ENCODE measurements around the gene STON2.

STON2 gene

GRCh38 chr14:81341370-81341769 is 58.8 kb downstream of the STON2 start:
- H3K27me3 ChIP-seq (replicated peaks; ENCODE audit: control insufficient read depth, insufficient read depth, low read length) = no peaks in the 10 kb centered on the region; the same call in 1 of the 2 replicates
- no peaks in the 10 kb centered on the region for H3K36me3 ChIP-seq (ENCODE audit: control insufficient read depth, insufficient read depth, low read length)
- no peak for DNase-seq (ENCODE audit: extremely low read depth, insufficient read length)
- TF ChIP-seq, protein P1, sequence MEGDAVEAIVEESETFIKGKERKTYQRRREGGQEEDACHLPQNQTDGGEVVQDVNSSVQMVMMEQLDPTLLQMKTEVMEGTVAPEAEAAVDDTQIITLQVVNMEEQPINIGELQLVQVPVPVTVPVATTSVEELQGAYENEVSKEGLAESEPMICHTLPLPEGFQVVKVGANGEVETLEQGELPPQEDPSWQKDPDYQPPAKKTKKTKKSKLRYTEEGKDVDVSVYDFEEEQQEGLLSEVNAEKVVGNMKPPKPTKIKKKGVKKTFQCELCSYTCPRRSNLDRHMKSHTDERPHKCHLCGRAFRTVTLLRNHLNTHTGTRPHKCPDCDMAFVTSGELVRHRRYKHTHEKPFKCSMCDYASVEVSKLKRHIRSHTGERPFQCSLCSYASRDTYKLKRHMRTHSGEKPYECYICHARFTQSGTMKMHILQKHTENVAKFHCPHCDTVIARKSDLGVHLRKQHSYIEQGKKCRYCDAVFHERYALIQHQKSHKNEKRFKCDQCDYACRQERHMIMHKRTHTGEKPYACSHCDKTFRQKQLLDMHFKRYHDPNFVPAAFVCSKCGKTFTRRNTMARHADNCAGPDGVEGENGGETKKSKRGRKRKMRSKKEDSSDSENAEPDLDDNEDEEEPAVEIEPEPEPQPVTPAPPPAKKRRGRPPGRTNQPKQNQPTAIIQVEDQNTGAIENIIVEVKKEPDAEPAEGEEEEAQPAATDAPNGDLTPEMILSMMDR (IDR thresholded peaks at IDR 0.05; ENCODE audit: insufficient read depth, low read length, poor library complexity, severe bottlenecking) = no peak
- H3K4me3 ChIP-seq (replicated peaks; ENCODE audit: low read depth, low read length) = no peak overlapping the region

GRCh38 chr14:81340201-81340600 is 59.9 kb downstream of the STON2 start:
- Histone ChIP-seq H3K27me3 (replicated peaks; ENCODE audit: control insufficient read depth, insufficient read depth, low read length) (no peaks in the 10 kb centered on the region; the same call in 1 of the 2 replicates), H3K36me3 (ENCODE audit: control insufficient read depth, insufficient read depth, low read length) (no peaks in the 10 kb centered on the region), H3K4me3 (replicated peaks; ENCODE audit: low read depth, low read length) (no peak overlapping the region)
- no peak for DNase-seq (ENCODE audit: extremely low read depth, insufficient read length)
- TF ChIP-seq, protein P1 (IDR thresholded peaks at IDR 0.05; ENCODE audit: insufficient read depth, low read length, poor library complexity, severe bottlenecking) = no peak

DNA sequence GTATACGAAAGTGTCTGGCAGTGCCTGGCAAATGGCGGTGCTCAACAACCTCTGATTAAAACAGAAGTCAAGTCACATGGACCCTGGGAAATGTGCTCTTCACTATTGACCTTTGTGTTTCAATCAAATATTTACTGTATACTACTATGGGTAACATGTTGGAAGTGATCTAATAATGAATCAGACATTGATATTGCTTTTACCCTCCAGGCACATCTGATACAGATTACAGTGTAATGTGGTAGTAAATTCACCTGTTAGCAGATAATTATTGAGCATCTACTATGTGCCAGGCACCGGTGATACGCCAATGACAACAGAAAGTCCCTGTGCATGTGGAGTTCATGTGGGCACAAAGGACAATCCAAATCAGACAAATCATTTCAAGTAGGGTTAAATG is 63.1 kb downstream of the STON2 start:
- Histone ChIP-seq H3K4me3 (replicated peaks; ENCODE audit: low read depth, low read length) (no peak overlapping the region), H3K27me3 (replicated peaks; ENCODE audit: control insufficient read depth, insufficient read depth, low read length) (no peaks in the 10 kb centered on the region; the same call in 1 of the 2 replicates), H3K36me3 (ENCODE audit: control insufficient read depth, insufficient read depth, low read length) (no peaks in the 10 kb centered on the region)
- TF ChIP-seq, protein P1 (IDR thresholded peaks at IDR 0.05; ENCODE audit: insufficient read depth, low read length, poor library complexity, severe bottlenecking) = no peak
- no peak for DNase-seq (ENCODE audit: extremely low read depth, insufficient read length)

- Histone ChIP-seq H3K27me3 (replicated peaks; ENCODE audit: control insufficient read depth, insufficient read depth, low read length) (no peaks in the 10 kb centered on the region; the same call in 1 of the 2 replicates), H3K36me3 (ENCODE audit: control insufficient read depth, insufficient read depth, low read length) (no peaks in the 10 kb centered on the region), H3K4me3 (replicated peaks; ENCODE audit: low read depth, low read length) (no peak overlapping the region)
- TF ChIP-seq, protein P1 (IDR thresholded peaks at IDR 0.05; ENCODE audit: insufficient read depth, low read length, poor library complexity, severe bottlenecking) = no peak
- DNase-seq (ENCODE audit: extremely low read depth, insufficient read length) = no peak
These were observed 64.1 kb downstream of the STON2 start for GRCh38 chr14:81336009-81336408.

DNA sequence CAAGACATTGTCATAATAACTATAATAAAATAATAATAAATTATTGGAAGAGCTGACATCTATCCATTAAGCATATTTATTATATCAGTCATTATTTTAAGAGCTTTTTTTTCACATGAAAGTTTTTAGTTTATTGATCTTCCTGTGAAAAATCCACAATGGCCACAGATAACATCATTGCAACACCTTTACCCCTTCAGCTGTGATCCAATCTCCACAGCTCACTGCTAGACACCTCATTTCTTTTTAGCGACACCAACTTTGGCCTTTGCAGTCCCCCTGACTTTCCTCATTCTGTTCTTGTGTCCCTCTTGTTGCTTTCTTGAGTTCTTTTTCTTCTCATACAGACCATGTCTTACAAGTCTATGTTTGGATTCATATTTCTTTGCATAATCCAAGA is 67.4 kb downstream of the STON2 start:
- DNase-seq (ENCODE audit: extremely low read depth, insufficient read length) = no peak
- Histone ChIP-seq H3K4me3 (replicated peaks; ENCODE audit: low read depth, low read length) (no peak overlapping the region), H3K27me3 (replicated peaks; ENCODE audit: control insufficient read depth, insufficient read depth, low read length) (no peaks in the 10 kb centered on the region; the same call in 1 of the 2 replicates), H3K36me3 (ENCODE audit: control insufficient read depth, insufficient read depth, low read length) (no peaks in the 10 kb centered on the region)
- TF ChIP-seq, protein P1 (IDR thresholded peaks at IDR 0.05; ENCODE audit: insufficient read depth, low read length, poor library complexity, severe bottlenecking) = no peak

Measured in GM06990 (cell line).